H1 (cell line): ENCODE results near the gene DHX9. TPM values are rescaled to one million over a fixed set of nuclear protein-coding genes. Genes with fewer than 3 reads are reported as not detected.

Source experiments
- CTCF ChIA-PET: fragments of 300-600 bp; sonication (Branson Sonifier 250); formaldehyde crosslinking; loops from one replicate; lab custom pipeline; 2021; ENCODE audit not compliant: partially characterized antibody; lab: Charles Lee
- POLR2A ChIA-PET: fragments of 300-600 bp; sonication (Branson Sonifier 250); formaldehyde crosslinking; loops from one replicate; lab custom pipeline; 2021; ENCODE audit warnings: inconsistent platforms; ENCODE audit not compliant: partially characterized antibody; lab: Charles Lee
- DNase-seq, 2 experiments: peaks; one replicate each; pipeline versions ENCODE4 v3.0.0 to v3.0.0-alpha.2; 2010 to 2022; ENCODE audit warnings: low spot score in 2 of 2, low read depth in 1 of 2, mixed read lengths in 1 of 2
- FAIRE-seq: peaks from 2 replicates; lab custom pipeline; 2011; peaks lifted over from hg19 to GRCh38; lab: Jason Lieb, UNC
- H2AFZ ChIP-seq: 2 replicates; pipeline ENCODE4 v1.8.1; 2012; ENCODE audit warnings: low read length, inconsistent platforms
- H2AK5ac ChIP-seq: 2 replicates; pipeline ENCODE4 v1.6.1; 2013; ENCODE audit warnings: low read depth, low read length
- H2BK120ac ChIP-seq: replicated peaks from 2 replicates; pipeline ENCODE3; 2013; ENCODE audit warnings: low read depth, low read length, inconsistent platforms
- H2BK12ac ChIP-seq: 2 replicates; pipeline ENCODE4 v1.6.1; 2013; ENCODE audit warnings: low read depth, low read length
- H2BK15ac ChIP-seq: 2 replicates; pipeline ENCODE4 v1.6.1; 2013; ENCODE audit warnings: low read length
- H2BK20ac ChIP-seq: 2 replicates; pipeline ENCODE4 v1.6.1; 2013; ENCODE audit warnings: low read length
- H2BK5ac ChIP-seq: 2 replicates; pipeline ENCODE4 v1.6.1; 2013; ENCODE audit warnings: low read depth, low read length
- H3K14ac ChIP-seq: 2 replicates; pipeline ENCODE4 v1.6.1; 2013; ENCODE audit warnings: inconsistent platforms; ENCODE audit not compliant: insufficient read length
- H3K18ac ChIP-seq: 2 replicates; pipeline ENCODE4 v1.6.1; 2013; ENCODE audit warnings: low read length; ENCODE audit errors: extremely low read depth
- H3K23ac ChIP-seq: 2 replicates; pipeline ENCODE4 v1.6.1; 2013; ENCODE audit warnings: inconsistent platforms; ENCODE audit not compliant: insufficient read length
- H3K23me2 ChIP-seq: 2 replicates; pipeline ENCODE4 v1.6.1; 2013; ENCODE audit warnings: low read depth, low read length
- H3K27ac ChIP-seq: 2 replicates; pipeline ENCODE4 v1.6.1; 2011; ENCODE audit warnings: low read depth, low read length, inconsistent platforms
- H3K27me3 ChIP-seq, 4 experiments: replicated peaks in 1 of 4; 1 replicate in 1 of 4; 2 replicates in 3 of 4; pipeline versions ENCODE4 v1.6.1 to v1.8.1; 2011 to 2013; ENCODE audit warnings: low read length in 3 of 4, mild to moderate bottlenecking in 3 of 4, inconsistent platforms in 2 of 4, mixed read lengths in 2 of 4, moderate library complexity in 1 of 4; ENCODE audit not compliant: control insufficient read depth in 3 of 4, insufficient read depth in 3 of 4; ENCODE audit errors: extremely low read depth in 1 of 4
- H3K36me3 ChIP-seq, 4 experiments: 2 replicates each; pipeline versions ENCODE4 v1.6.1 to v1.8.1; 2011 to 2013; ENCODE audit warnings: mild to moderate bottlenecking in 4 of 4, low read length in 3 of 4, moderate library complexity in 2 of 4, control low read depth in 1 of 4, inconsistent platforms in 1 of 4; ENCODE audit not compliant: insufficient read depth in 4 of 4, control insufficient read depth in 2 of 4
- H3K4ac ChIP-seq: replicated peaks from 2 replicates; pipeline ENCODE3; 2013; ENCODE audit warnings: low read length, low read depth, mixed read lengths, inconsistent platforms; ENCODE audit not compliant: insufficient read length
- H3K4me1 ChIP-seq, 4 experiments: replicated peaks in 1 of 4; 1 replicate in 1 of 4; 2 replicates in 3 of 4; pipeline versions ENCODE4 v1.6.1 to v1.8.1; 2011 to 2013; ENCODE audit warnings: low read length in 3 of 4, inconsistent platforms in 2 of 4, mixed read lengths in 1 of 4; ENCODE audit not compliant: insufficient read depth in 4 of 4, control insufficient read depth in 3 of 4
- H3K4me2 ChIP-seq, 2 experiments: 2 replicates each; pipeline versions ENCODE4 v1.6.1 to v1.8.1; 2011 to 2013; ENCODE audit warnings: low read depth in 2 of 2, low read length in 2 of 2, control low read depth in 1 of 2, inconsistent platforms in 1 of 2, mild to moderate bottlenecking in 1 of 2; ENCODE audit not compliant: insufficient read depth in 1 of 2
- H3K4me3 ChIP-seq, 4 experiments: fragments of 200-600, 300-600 bp in 1 of 4; sonication (generic), shearing (Covaris generic), sonication (Bioruptor Twin) in 1 of 4; 2 replicates each; pipeline versions ENCODE4 v1.5.1 to v1.8.1; 2011 to 2016; ENCODE audit warnings: low read length in 4 of 4, low read depth in 3 of 4, control low read depth in 2 of 4, inconsistent platforms in 2 of 4, mild to moderate bottlenecking in 2 of 4, mixed read lengths in 1 of 4, moderate library complexity in 1 of 4; ENCODE audit not compliant: insufficient read depth in 2 of 4; ENCODE audit errors: extremely low read depth in 1 of 4
- H3K56ac ChIP-seq: replicated peaks from 2 replicates; pipeline ENCODE3; 2013; ENCODE audit warnings: low read depth, mild to moderate bottlenecking, mixed read lengths, low read length, inconsistent platforms; ENCODE audit not compliant: insufficient read length
- H3K79me1 ChIP-seq: 2 replicates; pipeline ENCODE4 v1.6.1; 2013; ENCODE audit warnings: low read depth, low read length, control low read depth
- H3K79me2 ChIP-seq, 2 experiments: 2 replicates each; pipeline versions ENCODE4 v1.6.1 to v1.8.1; 2012 to 2013; ENCODE audit warnings: low read length in 2 of 2, mild to moderate bottlenecking in 2 of 2, inconsistent platforms in 1 of 2; ENCODE audit not compliant: insufficient read depth in 2 of 2, control insufficient read depth in 1 of 2
- H3K9ac ChIP-seq, 4 experiments: replicated peaks in 1 of 4; 1 replicate in 1 of 4; 2 replicates in 3 of 4; pipeline versions ENCODE4 v1.6.1 to v1.8.1; 2011 to 2013; ENCODE audit warnings: low read depth in 3 of 4, low read length in 3 of 4, control low read depth in 2 of 4, mild to moderate bottlenecking in 2 of 4, moderate library complexity in 2 of 4, inconsistent platforms in 1 of 4; ENCODE audit errors: extremely low read depth in 1 of 4
- H3K9me3 ChIP-seq, 2 experiments: 2 replicates each; pipeline versions ENCODE4 v1.6.1 to v1.8.1; 2012 to 2013; ENCODE audit warnings: mild to moderate bottlenecking in 2 of 2, moderate library complexity in 2 of 2, control low read depth in 1 of 2, inconsistent platforms in 1 of 2, low read depth in 1 of 2, low read length in 1 of 2, mixed read lengths in 1 of 2; ENCODE audit not compliant: insufficient read depth in 2 of 2
- H4K20me1 ChIP-seq, 2 experiments: replicated peaks in 1 of 2; 2 replicates each; pipeline versions ENCODE3 to v1.8.1; 2011 to 2013; ENCODE audit warnings: inconsistent platforms in 2 of 2, low read length in 2 of 2, mild to moderate bottlenecking in 1 of 2; ENCODE audit not compliant: insufficient read depth in 2 of 2, control insufficient read depth in 1 of 2
- H4K5ac ChIP-seq: 2 replicates; pipeline ENCODE4 v1.6.1; 2013; ENCODE audit warnings: low read length, low read depth, mixed read lengths, inconsistent platforms; ENCODE audit not compliant: insufficient read length
- H4K8ac ChIP-seq: 2 replicates; pipeline ENCODE4 v1.8.0; 2013; ENCODE audit warnings: mild to moderate bottlenecking, moderate library complexity, low read length, inconsistent platforms; ENCODE audit not compliant: insufficient read depth; ENCODE audit errors: extremely low read depth
- H4K91ac ChIP-seq: replicated peaks from 2 replicates; pipeline ENCODE3; 2013; ENCODE audit warnings: low read length, mixed read lengths, inconsistent platforms; ENCODE audit not compliant: insufficient read length
- CBX8 ChIP-seq: fragments of 300-800, 300-1000 bp; sonication (generic); IDR thresholded peaks from 2 replicates; pipeline ENCODE4 v1.7.1; 2016; ENCODE audit warnings: low read depth, low read length, borderline replicate concordance
- CEBPB ChIP-seq: IDR thresholded peaks from 2 replicates; pipeline ENCODE4 v1.6.1; 2012; ENCODE audit warnings: low read depth, low read length
- CREB1 ChIP-seq: IDR thresholded peaks from 2 replicates; pipeline ENCODE4 v1.6.1; 2012; ENCODE audit warnings: inconsistent platforms
- FOSL1 ChIP-seq: IDR thresholded peaks from 2 replicates; pipeline ENCODE4 v1.6.1; 2011; ENCODE audit warnings: mild to moderate bottlenecking, low read depth, low read length, moderate library complexity; ENCODE audit not compliant: insufficient read depth
- JUND ChIP-seq: IDR thresholded peaks from 2 replicates; pipeline ENCODE4 v1.6.1; 2011; ENCODE audit warnings: mild to moderate bottlenecking, improper control_type of control experiment, low read length
- POLR2A ChIP-seq, 2 experiments: IDR thresholded peaks; 1 replicate in 1 of 2; 2 replicates in 1 of 2; pipeline ENCODE4 v1.6.1; 2011; ENCODE audit warnings: low read depth in 2 of 2, low read length in 2 of 2, mild to moderate bottlenecking in 2 of 2; ENCODE audit errors: control extremely low read depth in 1 of 2
- POU5F1 ChIP-seq: IDR thresholded peaks from 2 replicates; pipeline ENCODE4 v1.6.1; 2011; ENCODE audit warnings: low read depth, mild to moderate bottlenecking, low read length, moderate library complexity
- RNF2 ChIP-seq: fragments of 200-900, 300-1000 bp; sonication (generic); IDR thresholded peaks from 2 replicates; pipeline ENCODE4 v1.7.1; 2016; ENCODE audit warnings: borderline replicate concordance, low read depth, mild to moderate bottlenecking, antibody characterized with exemption, low read length; ENCODE audit not compliant: poor library complexity, severe bottlenecking; ENCODE audit errors: missing control alignments
- SAP30 ChIP-seq: fragments of 300-600 bp; sonication (generic); IDR thresholded peaks from 2 replicates; pipeline ENCODE4 v1.7.1; 2012; ENCODE audit warnings: low read length, moderate library complexity, mild to moderate bottlenecking, inconsistent platforms; ENCODE audit not compliant: insufficient read depth, insufficient replicate concordance
- SIN3A ChIP-seq, 2 experiments: IDR thresholded peaks in 1 of 2; conservative IDR thresholded peaks in 1 of 2; 2 replicates each; pipeline ENCODE4 v1.6.1; 2011 to 2012; ENCODE audit warnings: low read length in 2 of 2, improper control_type of control experiment in 1 of 2, low read depth in 1 of 2, mild to moderate bottlenecking in 1 of 2
- SIRT6 ChIP-seq: IDR thresholded peaks from one replicate; pipeline ENCODE4 v1.7.1; 2012; ENCODE audit warnings: low read length, inconsistent platforms
- SP2 ChIP-seq: IDR thresholded peaks from 2 replicates; pipeline ENCODE4 v1.6.1; 2012; ENCODE audit warnings: mild to moderate bottlenecking, low read length, inconsistent platforms
- TAF7 ChIP-seq: optimal IDR thresholded peaks from 2 replicates; pipeline ENCODE3; 2011; ENCODE audit warnings: low read depth, mild to moderate bottlenecking, inconsistent platforms, low read length, moderate library complexity, borderline replicate concordance
- TCF12 ChIP-seq: IDR thresholded peaks from 2 replicates; pipeline ENCODE4 v1.6.1; 2011; ENCODE audit warnings: low read depth, mild to moderate bottlenecking, low read length
- YY1 ChIP-seq: IDR thresholded peaks from 2 replicates; pipeline ENCODE4 v1.6.1; 2011; ENCODE audit warnings: low read depth, mild to moderate bottlenecking, low read length
- ZNF274 ChIP-seq: IDR thresholded peaks from 2 replicates; pipeline ENCODE4 v1.7.0; 2012; ENCODE audit warnings: low read length, borderline replicate concordance; ENCODE audit errors: extremely low read depth
- WGBS, 2 experiments: shearing (Covaris generic) in 1 of 2; methylation state at CpG; one replicate each; pipeline versions ENCODE4 v1.1.6 to v1.1.7; 2013 to 2015; ENCODE audit warnings: low lambda C conversion rate in 2 of 2, mixed read lengths in 2 of 2, inconsistent platforms in 1 of 2, low coverage in 1 of 2, missing lambda C conversion rate in 1 of 2; ENCODE audit not compliant: insufficient replicate concordance in 2 of 2, insufficient coverage in 1 of 2, insufficient read length in 1 of 2; ENCODE audit errors: extremely low coverage in 1 of 2, missing lambda C conversion rate in 1 of 2; 5-methylcytosine and 5-hydroxymethylcytosine counted together
- polyA plus RNA-seq, 7 experiments: library from polyadenylated mRNA; depleted of rRNA in 3 of 7; stranded (reverse) in 5 of 7; unstranded in 2 of 7; fragments of >200 nt in 5 of 7; fragments of 200-250 nt in 2 of 7; gene quantifications; 1 replicate in 5 of 7; 2 replicates in 1 of 7; 4 replicates in 1 of 7; pipeline versions ENCODE4 v1.2.1 to v1.2.3, GENCODE V29; 2011 to 2013; ENCODE audit warnings: missing spikeins in 2 of 7, mixed read lengths in 2 of 7
- total RNA-seq: library from RNA; stranded (reverse); fragmentation: NEBNext Ultra II Directional; extraction: Animal tissue kit (Norgen Biotek cat#: 25700); gene quantifications from 2 replicates; pipeline ENCODE4 v1.2.1, GENCODE V29; 2021

DHX9 gene
- total and polyA plus RNA-seq, 2 of the 8 experiments (the other 6 are each of a cell fraction or from before 2014, with no cell fraction given) = 153 to 333 TPM

DNA sequence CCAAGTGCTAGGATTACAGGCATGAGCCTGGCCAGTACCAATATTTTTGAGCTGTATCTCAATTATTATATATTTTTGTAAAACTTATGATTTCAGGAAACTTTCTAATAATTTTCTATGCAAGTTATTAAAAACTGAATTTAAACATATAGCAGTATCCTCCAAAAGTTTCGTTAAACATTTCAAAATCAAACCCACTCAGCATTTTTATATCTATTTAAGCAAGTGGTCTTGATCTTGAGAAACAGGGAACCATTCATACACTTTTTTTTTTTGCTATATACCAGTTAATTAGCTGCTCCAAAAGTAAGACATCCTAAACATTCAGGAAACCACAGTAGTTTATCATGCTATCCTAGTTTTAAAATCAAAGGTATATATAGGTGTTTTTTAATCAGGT, 91.8 kb downstream of the DHX9 start:
- Histone ChIP-seq H3K9me3 (no peaks in the 10 kb centered on the region; a peak in 1 of 4 replicates), H2BK15ac (no peak overlapping the region), H2AK5ac (no peak overlapping the region), H3K4me3 (no peak overlapping the region), H3K27ac (no peak overlapping the region), H3K14ac (no peak overlapping the region), H2BK12ac (no peak overlapping the region), H2BK20ac (no peak overlapping the region), H3K4me1 (no peaks in the 10 kb centered on the region), H3K56ac (no peak overlapping the region), H4K91ac (no peak overlapping the region), H4K8ac (no peak overlapping the region), H3K36me3 (no peaks in the 10 kb centered on the region), H3K79me2 (no peaks in the 10 kb centered on the region), H2BK5ac (no peak overlapping the region), H3K9ac (no peak overlapping the region), H3K23me2 (no peaks in the 10 kb centered on the region), H2BK120ac (no peak overlapping the region), H4K5ac (no peak overlapping the region), H3K4me2 (no peak overlapping the region), H2AFZ (no peak overlapping the region), H3K23ac (no peak overlapping the region), H4K20me1 (no peaks in the 10 kb centered on the region), H3K18ac (no peak overlapping the region), H3K4ac (no peak overlapping the region), H3K79me1 (no peaks in the 10 kb centered on the region), H3K27me3 (no peaks in the 10 kb centered on the region)
- no peak for TF ChIP-seq CBX8
- no peak for TF ChIP-seq TAF7
- no peak for TF ChIP-seq SAP30
- TF ChIP-seq CREB1 = no peak
- no peak for TF ChIP-seq CEBPB
- no peak for TF ChIP-seq POLR2A (IDR thresholded peaks at IDR 0.05; ENCODE audit: control extremely low read depth in 1 of 2, low read depth in 2 of 2, low read length in 2 of 2)
- no peak for TF ChIP-seq FOSL1
- no peak for TF ChIP-seq SP2
- no peak for TF ChIP-seq POU5F1
- TF ChIP-seq SIN3A (conservative IDR thresholded peaks at IDR 0.05 in 1 of 2, IDR thresholded peaks at IDR 0.05 in 1 of 2; ENCODE audit: low read depth in 1 of 2, low read length in 2 of 2) = no peak
- no peak for TF ChIP-seq JUND
- TF ChIP-seq YY1 = no peak
- no peak for TF ChIP-seq RNF2
- no peak for TF ChIP-seq TCF12
- no peak for TF ChIP-seq SIRT6
- no peak for TF ChIP-seq ZNF274
- ChIA-PET POLR2A (no interaction called here), CTCF (interaction anchor here (0.6 kb wide), 1 partner anchor 125 kb away, joined by 4 read pairs; no protein-coding TSS in a partner anchor)
- no peak for FAIRE-seq
- DNase-seq = no peak
- WGBS, 2 experiments = 84% methylated on average over 1 of the region's 1 CpG; no CpG with 5 or more reads in 1 of the 2 experiments
